ENCODE measurements around the gene PSMC3IP. TPM values are rescaled to one million over a fixed set of nuclear protein-coding genes. Genes with fewer than 3 reads are reported as not detected.
A peak's percentile ranks its signal among the peaks of the same experiment; 100 is the strongest.

The PSMC3IP gene
- total RNA-seq, 1 experiment from 2014 or later: 23.3 TPM

DNA sequence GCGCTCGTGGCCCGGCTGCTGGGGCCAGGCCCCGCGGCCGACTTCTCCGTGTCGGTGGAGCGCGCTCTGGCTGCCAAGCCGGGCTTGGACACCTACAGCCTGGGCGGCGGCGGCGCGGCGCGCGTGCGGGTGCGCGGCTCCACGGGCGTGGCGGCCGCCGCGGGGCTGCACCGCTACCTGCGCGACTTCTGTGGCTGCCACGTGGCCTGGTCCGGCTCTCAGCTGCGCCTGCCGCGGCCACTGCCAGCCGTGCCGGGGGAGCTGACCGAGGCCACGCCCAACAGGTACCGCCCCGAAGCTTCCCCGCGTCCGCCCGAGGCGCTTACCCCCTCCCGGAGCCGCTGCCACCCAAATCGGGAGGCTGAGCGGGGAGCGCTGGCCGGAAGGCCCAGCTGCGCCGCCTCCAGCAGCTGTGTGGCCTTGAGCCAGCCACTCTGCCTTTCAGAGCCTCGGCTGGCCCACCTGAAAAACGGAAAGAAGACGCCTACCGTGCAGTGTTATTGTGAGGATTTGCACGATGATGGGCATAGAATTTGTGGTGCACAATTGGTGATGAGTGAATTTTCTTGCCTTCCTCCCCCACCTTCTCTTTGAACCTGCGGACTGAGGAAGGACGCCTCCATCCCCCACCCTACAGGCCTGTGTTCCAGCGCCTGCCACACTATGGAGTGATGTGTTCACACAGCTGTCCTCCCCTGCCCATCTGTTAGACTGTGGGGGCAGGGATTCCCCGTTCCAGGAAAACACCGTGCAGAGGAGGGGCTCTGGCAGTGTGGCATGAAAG is 41.0 kb downstream of the PSMC3IP start (continued):
- TF ChIP-seq ATF1 (CRISPR knock-in tag; IDR thresholded peaks at IDR 0.05): no peak

DNA sequence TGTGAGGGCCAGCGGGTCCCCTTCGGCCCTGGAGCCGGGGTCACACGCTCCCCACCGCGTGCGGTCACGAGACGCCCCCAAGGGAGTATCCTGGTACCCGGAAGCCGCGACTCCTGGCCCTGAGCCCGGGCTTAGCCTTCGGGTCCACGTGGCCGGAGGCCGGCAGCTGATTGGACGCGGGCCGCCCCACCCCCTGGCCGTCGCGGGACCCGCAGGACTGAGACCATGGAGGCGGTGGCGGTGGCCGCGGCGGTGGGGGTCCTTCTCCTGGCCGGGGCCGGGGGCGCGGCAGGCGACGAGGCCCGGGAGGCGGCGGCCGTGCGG is 41.5 kb downstream of the PSMC3IP start, which contains the start of gene NAGLU:
TSS of gene NAGLU (plus strand) at position 194 of the 324 bp plus-strand sequence. CDS start at position 226, 32 bp downstream.
- POLR2A ChIA-PET: interaction anchor here (0.5 to 2.3 kb wide), 4 partner anchors 13 to 170 kb away, joined by 3 to 15 read pairs (median 4); no protein-coding TSS in a partner anchor
- Mint-ChIP-seq H3K9me3 (no peaks in the 10 kb centered on the region), H3K4me1 (peaks cover 31% of the 10 kb centered on the region), H3K27me3 (ENCODE audit: low read depth) (peaks cover 22% of the 10 kb centered on the region), H3K4me3 (peak within 1 kb of the TSS; percentile 74), H3K36me3 (peaks cover 5% of the 10 kb centered on the region; the same call in 1 of the 2 replicates), H3K27ac (peak within 1 kb of the TSS; percentile 85)
- ATAC-seq (peak; percentile 90), DNase-seq (ENCODE audit: low spot score) (peak; percentile 86)
- CTCF ChIA-PET: interaction anchor here (0.7 to 7.1 kb wide), 12 partner anchors 9 to 355 kb away, joined by 3 to 65 read pairs (median 3); partner anchors contain the start of genes CAVIN1, KCNH4, PSMC3IP and STAT3
- TF ChIP-seq, protein P1, sequence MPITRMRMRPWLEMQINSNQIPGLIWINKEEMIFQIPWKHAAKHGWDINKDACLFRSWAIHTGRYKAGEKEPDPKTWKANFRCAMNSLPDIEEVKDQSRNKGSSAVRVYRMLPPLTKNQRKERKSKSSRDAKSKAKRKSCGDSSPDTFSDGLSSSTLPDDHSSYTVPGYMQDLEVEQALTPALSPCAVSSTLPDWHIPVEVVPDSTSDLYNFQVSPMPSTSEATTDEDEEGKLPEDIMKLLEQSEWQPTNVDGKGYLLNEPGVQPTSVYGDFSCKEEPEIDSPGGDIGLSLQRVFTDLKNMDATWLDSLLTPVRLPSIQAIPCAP (CRISPR knock-in tag; IDR thresholded peaks at IDR 0.05): peak; percentile 59; the same call in 1 of the 2 replicates
- TF ChIP-seq MXD4 (CRISPR knock-in tag; IDR thresholded peaks at IDR 0.05; ENCODE audit: borderline replicate concordance) (no peak), ETV6 (CRISPR knock-in tag; IDR thresholded peaks at IDR 0.05) (peak; percentile 84), NFYB (CRISPR knock-in tag; conservative IDR thresholded peaks at IDR 0.05; ENCODE audit: low read depth) (peak; percentile 83), TP53 (CRISPR knock-in tag; IDR thresholded peaks at IDR 0.05) (0 out of 2 replicates have a peak, but pooled peaks have one; percentile 40), ESRRA (CRISPR knock-in tag; IDR thresholded peaks at IDR 0.05; ENCODE audit: borderline replicate concordance) (0 out of 2 replicates have a peak, but pooled peaks have one; percentile 7), SP1 (CRISPR knock-in tag; conservative IDR thresholded peaks at IDR 0.05) (peak; percentile 46; the same call in 1 of the 2 replicates), GABPB1 (CRISPR knock-in tag; IDR thresholded peaks at IDR 0.05) (peak; percentile 68; the same call in 1 of the 2 replicates), HMGA2 (CRISPR knock-in tag; IDR thresholded peaks at IDR 0.05) (no peak), CREM (CRISPR knock-in tag; IDR thresholded peaks at IDR 0.05) (0 out of 2 replicates have a peak, but pooled peaks have one; percentile 46), FOXK1 (CRISPR knock-in tag; IDR thresholded peaks at IDR 0.05) (no peak), CREB1 (CRISPR knock-in tag; IDR thresholded peaks at IDR 0.05) (0 out of 2 replicates have a peak, but pooled peaks have one; percentile 25)
- TF ChIP-seq, protein P2, sequence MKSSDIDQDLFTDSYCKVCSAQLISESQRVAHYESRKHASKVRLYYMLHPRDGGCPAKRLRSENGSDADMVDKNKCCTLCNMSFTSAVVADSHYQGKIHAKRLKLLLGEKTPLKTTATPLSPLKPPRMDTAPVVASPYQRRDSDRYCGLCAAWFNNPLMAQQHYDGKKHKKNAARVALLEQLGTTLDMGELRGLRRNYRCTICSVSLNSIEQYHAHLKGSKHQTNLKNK (CRISPR knock-in tag; IDR thresholded peaks at IDR 0.05): no peak
- TF ChIP-seq, protein P3, sequence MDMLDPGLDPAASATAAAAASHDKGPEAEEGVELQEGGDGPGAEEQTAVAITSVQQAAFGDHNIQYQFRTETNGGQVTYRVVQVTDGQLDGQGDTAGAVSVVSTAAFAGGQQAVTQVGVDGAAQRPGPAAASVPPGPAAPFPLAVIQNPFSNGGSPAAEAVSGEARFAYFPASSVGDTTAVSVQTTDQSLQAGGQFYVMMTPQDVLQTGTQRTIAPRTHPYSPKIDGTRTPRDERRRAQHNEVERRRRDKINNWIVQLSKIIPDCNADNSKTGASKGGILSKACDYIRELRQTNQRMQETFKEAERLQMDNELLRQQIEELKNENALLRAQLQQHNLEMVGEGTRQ (CRISPR knock-in tag; IDR thresholded peaks at IDR 0.05): peak; percentile 97
- TF ChIP-seq, protein P4, sequence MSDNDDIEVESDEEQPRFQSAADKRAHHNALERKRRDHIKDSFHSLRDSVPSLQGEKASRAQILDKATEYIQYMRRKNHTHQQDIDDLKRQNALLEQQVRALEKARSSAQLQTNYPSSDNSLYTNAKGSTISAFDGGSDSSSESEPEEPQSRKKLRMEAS (CRISPR knock-in tag; IDR thresholded peaks at IDR 0.05): peak; percentile 58
- TF ChIP-seq, protein P5, sequence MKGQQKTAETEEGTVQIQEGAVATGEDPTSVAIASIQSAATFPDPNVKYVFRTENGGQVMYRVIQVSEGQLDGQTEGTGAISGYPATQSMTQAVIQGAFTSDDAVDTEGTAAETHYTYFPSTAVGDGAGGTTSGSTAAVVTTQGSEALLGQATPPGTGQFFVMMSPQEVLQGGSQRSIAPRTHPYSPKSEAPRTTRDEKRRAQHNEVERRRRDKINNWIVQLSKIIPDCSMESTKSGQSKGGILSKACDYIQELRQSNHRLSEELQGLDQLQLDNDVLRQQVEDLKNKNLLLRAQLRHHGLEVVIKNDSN (CRISPR knock-in tag; IDR thresholded peaks at IDR 0.05): peak; percentile 96
- TF ChIP-seq, protein P6, sequence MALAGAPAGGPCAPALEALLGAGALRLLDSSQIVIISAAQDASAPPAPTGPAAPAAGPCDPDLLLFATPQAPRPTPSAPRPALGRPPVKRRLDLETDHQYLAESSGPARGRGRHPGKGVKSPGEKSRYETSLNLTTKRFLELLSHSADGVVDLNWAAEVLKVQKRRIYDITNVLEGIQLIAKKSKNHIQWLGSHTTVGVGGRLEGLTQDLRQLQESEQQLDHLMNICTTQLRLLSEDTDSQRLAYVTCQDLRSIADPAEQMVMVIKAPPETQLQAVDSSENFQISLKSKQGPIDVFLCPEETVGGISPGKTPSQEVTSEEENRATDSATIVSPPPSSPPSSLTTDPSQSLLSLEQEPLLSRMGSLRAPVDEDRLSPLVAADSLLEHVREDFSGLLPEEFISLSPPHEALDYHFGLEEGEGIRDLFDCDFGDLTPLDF (CRISPR knock-in tag; IDR thresholded peaks at IDR 0.05): 0 out of 2 replicates have a peak, but pooled peaks have one; percentile 31
- TF ChIP-seq, protein P7, sequence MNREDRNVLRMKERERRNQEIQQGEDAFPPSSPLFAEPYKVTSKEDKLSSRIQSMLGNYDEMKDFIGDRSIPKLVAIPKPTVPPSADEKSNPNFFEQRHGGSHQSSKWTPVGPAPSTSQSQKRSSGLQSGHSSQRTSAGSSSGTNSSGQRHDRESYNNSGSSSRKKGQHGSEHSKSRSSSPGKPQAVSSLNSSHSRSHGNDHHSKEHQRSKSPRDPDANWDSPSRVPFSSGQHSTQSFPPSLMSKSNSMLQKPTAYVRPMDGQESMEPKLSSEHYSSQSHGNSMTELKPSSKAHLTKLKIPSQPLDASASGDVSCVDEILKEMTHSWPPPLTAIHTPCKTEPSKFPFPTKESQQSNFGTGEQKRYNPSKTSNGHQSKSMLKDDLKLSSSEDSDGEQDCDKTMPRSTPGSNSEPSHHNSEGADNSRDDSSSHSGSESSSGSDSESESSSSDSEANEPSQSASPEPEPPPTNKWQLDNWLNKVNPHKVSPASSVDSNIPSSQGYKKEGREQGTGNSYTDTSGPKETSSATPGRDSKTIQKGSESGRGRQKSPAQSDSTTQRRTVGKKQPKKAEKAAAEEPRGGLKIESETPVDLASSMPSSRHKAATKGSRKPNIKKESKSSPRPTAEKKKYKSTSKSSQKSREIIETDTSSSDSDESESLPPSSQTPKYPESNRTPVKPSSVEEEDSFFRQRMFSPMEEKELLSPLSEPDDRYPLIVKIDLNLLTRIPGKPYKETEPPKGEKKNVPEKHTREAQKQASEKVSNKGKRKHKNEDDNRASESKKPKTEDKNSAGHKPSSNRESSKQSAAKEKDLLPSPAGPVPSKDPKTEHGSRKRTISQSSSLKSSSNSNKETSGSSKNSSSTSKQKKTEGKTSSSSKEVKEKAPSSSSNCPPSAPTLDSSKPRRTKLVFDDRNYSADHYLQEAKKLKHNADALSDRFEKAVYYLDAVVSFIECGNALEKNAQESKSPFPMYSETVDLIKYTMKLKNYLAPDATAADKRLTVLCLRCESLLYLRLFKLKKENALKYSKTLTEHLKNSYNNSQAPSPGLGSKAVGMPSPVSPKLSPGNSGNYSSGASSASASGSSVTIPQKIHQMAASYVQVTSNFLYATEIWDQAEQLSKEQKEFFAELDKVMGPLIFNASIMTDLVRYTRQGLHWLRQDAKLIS (CRISPR knock-in tag; IDR thresholded peaks at IDR 0.05; ENCODE audit: borderline replicate concordance): no peak

Measured in WTC11 (cell line).